ENCODE measurements around the gene PLEKHG4B.

Gene PLEKHG4B

DNA sequence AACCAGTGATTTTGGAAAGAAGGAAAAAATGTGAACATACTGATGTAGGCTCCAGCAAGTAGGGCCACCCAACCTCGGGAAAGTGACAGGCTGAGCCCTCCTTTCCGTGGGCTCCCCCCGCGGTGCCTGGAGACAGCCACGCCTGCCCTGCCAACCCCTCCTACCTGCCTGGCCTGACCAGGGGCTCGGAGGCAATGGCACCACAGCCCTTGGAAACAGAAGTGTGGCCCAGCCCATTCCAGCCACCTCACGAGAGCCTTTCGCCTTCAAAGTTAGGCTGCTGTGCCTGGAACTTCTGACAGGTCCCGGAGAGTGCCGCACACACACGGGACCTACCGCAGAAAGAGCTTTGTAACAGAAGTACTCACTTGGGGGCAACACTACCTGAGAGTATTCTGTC lies 49.8 kb downstream of the PLEKHG4B start:
- no peak overlapping the region for H3K4me3 ChIP-seq (ENCODE audit: low read length)
- no peak for TF ChIP-seq ZNF274 (IDR thresholded peaks at IDR 0.05; ENCODE audit: low read depth, low read length)

DNA sequence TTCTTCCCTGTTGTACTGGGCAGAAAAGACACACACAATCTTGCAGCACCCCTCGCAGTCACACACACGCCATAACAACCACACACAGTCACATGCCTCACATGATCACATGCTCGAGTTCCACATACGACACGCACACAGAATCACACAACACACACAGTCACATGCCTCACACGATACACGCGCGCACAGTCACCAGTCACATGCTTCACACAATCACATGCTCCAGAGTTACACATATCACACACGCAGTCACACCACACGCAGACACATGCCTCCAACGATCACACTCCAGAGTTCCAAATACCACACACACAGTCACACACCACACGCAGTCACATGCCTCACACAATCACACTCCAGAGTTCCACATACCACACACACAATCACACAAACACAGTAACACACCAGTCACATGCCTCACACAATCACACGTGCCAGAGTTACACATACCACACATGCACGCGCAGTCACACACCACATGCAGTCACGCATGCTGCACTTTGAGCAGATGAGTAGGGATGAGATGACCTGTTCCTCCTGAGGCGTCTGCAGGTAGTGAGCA lies 50.4 kb downstream of the PLEKHG4B start:
- TF ChIP-seq ZNF274 (IDR thresholded peaks at IDR 0.05; ENCODE audit: low read depth, low read length) = no peak
- no peak overlapping the region for H3K4me3 ChIP-seq (ENCODE audit: low read length)

DNA sequence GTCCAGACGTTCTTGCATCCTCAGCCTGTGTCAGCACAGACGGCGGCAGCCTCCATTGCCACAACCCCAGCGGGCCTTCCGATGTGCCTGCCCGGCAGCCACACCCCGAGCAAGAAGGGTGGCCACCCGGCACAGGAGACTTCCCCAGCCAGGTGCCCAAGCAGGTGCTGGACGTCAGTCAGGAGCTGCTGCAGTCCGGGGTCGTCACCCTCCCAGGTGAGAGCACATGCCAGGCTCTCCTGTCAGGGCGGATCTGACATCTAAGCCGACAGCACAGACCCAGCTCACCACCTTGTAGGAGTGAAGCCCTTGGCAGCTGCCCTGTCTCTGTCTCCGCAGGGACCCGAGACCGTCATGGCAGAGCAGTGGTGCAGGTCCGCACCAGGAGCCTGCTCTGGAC lies 51.1 kb downstream of the PLEKHG4B start:
- no peak for TF ChIP-seq ZNF274 (IDR thresholded peaks at IDR 0.05; ENCODE audit: low read depth, low read length)
- no peak overlapping the region for H3K4me3 ChIP-seq (ENCODE audit: low read length)

DNA sequence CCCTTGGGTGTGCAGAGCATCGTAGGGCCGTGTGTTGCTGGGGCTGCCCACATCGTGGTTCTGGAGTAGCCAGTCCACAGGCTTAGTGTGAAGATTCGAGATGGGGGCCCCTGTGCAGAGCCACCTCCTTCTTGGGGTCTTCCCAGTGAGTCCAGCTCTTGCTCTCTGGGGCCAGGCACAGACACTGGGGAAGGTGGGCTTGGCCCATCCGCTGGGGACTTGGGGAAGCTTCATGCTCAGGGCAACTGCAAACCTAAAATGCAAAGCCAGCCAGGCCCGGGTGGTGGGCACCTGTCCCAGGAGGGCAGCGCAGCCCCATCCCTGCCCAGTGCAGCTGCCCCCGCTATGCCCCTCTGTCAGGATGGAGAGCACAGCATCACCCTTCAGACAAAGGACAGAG lies 53.0 kb downstream of the PLEKHG4B start:
- TF ChIP-seq ZNF274 (IDR thresholded peaks at IDR 0.05; ENCODE audit: low read depth, low read length) = no peak

DNA sequence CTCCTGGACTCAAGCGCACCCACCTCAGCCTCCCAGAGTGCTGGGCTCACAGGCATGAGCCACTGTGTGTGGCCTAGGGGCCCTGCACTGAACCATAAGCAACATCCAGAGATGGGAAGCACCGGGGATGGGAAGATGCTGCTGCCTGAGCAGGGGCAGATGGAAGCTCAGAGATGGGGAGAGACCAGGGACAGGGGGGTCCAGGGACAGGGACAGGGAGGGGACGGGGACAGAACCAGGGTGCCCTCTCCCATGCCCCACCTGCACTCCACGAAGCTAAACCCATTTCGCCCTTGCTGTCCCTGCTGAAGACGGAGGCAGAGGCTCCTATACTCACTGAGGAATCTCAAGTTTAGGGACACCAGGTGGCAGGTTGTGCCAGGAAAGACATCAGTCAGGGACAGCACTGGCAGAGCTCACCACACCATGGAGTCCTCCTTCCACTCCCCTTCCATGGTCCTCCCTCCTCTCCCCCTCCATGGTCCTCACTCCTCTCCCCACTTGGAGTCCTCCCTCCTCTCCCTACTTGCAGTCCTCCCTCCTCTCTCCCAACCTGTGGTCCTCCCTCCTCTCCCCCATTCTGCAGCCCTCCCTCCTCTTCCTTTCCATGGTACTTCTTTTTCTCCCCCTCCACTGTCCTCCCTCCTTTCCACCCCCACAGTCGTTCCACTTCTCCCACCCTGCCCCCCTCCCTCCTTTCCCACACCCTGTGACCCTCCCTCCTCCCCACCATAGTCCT lies 53.8 kb downstream of the PLEKHG4B start:
- no peak overlapping the region for H3K4me3 ChIP-seq (ENCODE audit: low read length)
- TF ChIP-seq ZNF274 (IDR thresholded peaks at IDR 0.05; ENCODE audit: low read depth, low read length) = no peak

More for the DNA sequence above, 53.0 kb downstream of the PLEKHG4B start:
- no peak overlapping the region for H3K4me3 ChIP-seq (ENCODE audit: low read length)

DNA sequence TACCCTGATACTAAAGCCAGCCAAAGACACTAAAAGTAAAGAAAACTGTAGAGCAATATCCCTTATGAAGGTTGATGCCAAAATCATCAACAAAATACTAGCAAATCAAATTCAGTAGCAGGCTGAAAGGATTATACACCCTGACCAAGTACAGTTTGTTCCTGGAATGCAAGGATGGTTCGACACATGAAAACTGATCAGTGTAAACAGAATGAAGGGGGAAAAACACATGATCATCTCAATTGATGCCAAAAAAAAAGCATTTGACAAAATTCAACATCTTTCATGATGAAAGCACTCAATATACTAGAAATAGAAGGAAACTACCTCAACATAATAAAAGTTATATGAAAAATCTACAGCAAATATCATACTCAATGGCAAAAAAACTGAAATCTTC lies 55.8 kb downstream of the PLEKHG4B start:
- TF ChIP-seq ZNF274 (IDR thresholded peaks at IDR 0.05; ENCODE audit: low read depth, low read length) = no peak
- H3K4me3 ChIP-seq (ENCODE audit: low read length) = no peak overlapping the region

DNA sequence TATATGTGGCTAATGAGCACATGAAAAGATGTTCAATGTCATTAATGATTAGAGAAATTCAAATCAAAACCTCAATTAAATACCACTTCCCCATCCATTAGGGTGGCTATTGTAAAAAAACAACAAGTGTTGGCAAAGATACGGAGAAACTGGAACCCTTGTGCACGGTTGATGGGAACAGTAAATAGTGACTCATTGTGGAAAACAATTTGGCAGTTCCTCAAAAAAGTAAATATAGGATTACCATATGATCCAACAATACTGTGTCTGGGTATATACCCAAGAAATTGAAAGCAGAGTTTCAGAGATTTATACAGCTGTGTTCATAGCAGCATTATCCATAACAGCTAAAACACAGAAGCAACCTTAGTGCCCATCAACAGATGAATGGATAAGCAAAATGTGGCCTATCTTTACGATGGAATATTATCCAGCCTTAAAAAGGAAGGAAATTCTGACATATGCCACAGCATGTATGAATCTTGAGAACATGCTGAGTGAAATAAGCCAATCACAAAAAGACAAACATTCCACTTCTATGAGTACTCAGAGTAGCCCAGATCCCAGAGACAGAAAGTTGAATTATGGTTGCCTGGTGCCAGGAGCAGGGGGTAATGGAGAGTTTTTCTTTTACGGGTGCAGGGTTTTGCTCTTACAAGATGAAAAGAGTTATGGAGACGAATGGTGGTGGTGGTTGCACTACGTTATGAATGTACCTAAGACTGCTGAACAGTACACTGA lies 57.9 kb downstream of the PLEKHG4B start:
- no peak for TF ChIP-seq ZNF274 (IDR thresholded peaks at IDR 0.05; ENCODE audit: low read depth, low read length)
- H3K4me3 ChIP-seq (ENCODE audit: low read length) = no peak overlapping the region

DNA sequence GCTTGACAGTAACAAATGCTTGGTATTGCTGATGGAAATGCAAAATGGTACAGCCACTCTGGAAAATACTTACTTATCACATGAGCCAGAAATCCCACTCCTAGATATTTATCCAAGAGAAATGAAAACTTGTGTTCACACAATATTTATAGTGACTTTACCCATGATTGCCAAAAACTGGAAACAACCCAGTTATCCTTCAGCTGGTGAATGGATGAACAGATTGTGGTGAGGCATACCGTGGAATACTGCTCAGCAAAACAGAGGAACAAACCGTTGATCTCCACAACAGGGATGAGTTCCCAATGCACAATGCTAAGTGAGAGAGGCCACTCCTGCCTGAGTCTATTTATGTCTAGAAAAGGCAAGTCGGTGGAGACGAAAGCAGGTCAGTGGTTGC lies 58.8 kb downstream of the PLEKHG4B start:
- TF ChIP-seq ZNF274 (IDR thresholded peaks at IDR 0.05; ENCODE audit: low read depth, low read length) = no peak

DNA sequence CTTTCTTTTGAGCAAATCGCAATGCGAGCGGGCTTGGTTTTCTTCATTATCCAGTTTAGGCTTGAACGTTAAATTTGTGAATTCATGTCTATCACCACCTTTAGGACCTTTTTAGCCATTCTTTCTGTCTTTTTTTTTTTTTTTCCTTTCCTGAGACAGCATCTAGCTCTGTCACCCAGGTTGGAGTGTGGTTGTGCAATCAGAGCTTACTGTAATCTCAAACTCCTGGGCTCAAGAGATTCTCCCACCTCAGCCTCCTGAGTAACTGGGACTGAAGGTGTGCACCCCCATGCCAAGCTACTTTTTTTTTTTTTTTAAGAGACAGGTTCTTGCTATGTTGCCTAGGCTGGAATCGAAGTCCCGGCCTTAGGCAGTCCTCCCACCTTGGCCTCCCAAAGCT lies 60.1 kb downstream of the PLEKHG4B start:
- H3K4me3 ChIP-seq (ENCODE audit: low read length) = no peak overlapping the region
- TF ChIP-seq ZNF274 (IDR thresholded peaks at IDR 0.05; ENCODE audit: low read depth, low read length) = no peak

More for the DNA sequence above, 58.8 kb downstream of the PLEKHG4B start:
- no peak overlapping the region for H3K4me3 ChIP-seq (ENCODE audit: low read length)

DNA sequence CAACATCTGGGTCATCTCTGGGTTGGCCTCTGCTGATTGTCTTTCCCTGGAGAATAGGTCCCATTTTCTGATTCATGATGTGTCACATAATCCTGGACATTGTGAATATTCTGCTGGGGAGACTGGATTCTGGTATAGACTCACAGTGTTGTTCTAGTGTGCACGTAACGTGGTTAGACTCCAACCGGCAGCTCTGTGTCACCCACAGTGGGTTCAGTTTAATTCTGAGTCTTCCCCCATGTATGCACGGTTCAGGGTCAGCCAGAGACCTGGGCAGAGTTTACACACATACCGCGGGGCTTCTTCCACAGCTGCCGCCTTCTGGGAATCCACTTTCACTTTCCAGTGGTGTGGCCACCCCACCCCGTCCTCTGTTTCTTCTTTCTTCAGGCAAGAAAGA lies 61.3 kb downstream of the PLEKHG4B start:
- TF ChIP-seq ZNF274 (IDR thresholded peaks at IDR 0.05; ENCODE audit: low read depth, low read length) = no peak

DNA sequence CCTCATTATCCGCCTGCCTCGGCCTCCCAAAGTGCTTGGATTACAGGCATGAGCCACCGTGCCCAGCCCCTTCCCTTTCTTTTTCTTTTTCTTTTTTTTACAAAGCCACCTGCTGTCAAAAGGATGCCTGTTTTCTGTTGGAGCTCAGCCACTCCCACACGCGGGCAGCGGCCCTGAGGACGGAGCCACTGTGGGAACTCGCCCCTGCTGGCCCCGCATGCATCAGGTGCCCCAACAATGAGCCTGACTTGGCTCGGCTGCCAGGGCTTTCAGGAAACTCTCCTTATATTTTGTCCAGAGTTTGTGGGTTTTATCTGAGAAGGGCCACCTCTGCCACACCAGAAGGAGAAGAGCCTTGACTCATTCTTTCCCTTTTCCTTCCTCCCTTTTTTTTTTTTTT lies 62.3 kb downstream of the PLEKHG4B start:
- H3K4me3 ChIP-seq (ENCODE audit: low read length) = no peak overlapping the region
- no peak for TF ChIP-seq ZNF274 (IDR thresholded peaks at IDR 0.05; ENCODE audit: low read depth, low read length)

More for the DNA sequence above, 61.3 kb downstream of the PLEKHG4B start:
- H3K4me3 ChIP-seq (ENCODE audit: low read length) = no peak overlapping the region

DNA sequence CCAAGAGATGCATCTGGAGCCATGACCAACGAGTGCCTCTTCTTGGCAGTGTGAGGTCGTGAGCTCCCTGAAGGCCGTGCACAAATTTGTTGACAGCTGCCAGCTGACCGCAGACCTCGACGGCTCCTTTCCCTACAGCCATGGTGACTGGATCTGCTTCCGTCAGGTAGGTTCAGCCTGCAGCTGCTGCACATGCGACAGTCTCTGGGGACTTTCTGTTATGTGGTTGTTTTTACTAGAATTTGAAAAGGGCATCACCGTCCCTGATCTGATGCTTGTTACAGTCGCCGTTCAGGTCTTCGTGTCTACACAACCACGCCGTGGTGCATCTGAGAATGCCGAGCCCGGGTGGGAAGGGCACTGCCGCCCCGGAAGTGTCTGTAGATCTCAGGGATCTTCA lies 62.9 kb downstream of the PLEKHG4B start:
- no peak for TF ChIP-seq ZNF274 (IDR thresholded peaks at IDR 0.05; ENCODE audit: low read depth, low read length)
- H3K4me3 ChIP-seq (ENCODE audit: low read length) = no peak overlapping the region

DNA sequence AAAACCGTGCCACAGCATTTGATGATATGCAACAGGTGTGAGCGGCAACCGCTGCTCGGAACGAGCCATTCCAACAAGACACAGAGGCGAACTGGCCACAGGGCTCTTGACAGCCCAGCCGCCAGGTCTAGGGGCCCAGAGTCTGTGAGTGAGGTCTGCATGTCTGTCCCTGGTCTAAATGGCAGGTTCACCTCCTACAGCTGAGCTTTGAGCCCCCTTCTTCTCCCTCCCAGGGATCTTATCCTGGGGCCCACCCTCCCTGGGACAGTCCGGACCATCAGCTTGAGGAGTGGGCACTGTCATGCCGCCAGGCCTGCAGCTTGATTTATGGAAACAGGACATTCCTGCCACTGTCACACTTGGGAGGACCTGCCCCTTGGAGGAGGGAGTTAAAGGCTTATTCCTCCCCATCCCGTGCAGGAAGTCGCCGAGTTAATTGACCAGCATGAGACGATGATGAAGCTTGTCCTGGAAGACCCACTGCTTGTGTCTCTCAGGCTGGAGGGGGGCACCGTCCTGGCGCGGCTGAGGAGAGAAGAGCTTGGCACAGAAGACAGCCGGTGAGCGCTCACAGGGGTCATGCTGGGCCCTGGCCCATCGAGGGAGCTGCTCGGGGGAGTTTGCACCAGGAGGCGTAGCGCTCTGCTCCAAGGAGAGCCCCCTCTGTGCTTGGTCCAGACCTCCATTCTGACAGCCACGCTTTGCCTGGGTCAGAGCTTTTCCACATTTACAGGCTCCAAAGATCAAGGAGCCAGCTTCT lies 63.9 kb downstream of the PLEKHG4B start:
- TF ChIP-seq ZNF274 (IDR thresholded peaks at IDR 0.05; ENCODE audit: low read depth, low read length) = no peak
- no peak overlapping the region for H3K4me3 ChIP-seq (ENCODE audit: low read length)

DNA sequence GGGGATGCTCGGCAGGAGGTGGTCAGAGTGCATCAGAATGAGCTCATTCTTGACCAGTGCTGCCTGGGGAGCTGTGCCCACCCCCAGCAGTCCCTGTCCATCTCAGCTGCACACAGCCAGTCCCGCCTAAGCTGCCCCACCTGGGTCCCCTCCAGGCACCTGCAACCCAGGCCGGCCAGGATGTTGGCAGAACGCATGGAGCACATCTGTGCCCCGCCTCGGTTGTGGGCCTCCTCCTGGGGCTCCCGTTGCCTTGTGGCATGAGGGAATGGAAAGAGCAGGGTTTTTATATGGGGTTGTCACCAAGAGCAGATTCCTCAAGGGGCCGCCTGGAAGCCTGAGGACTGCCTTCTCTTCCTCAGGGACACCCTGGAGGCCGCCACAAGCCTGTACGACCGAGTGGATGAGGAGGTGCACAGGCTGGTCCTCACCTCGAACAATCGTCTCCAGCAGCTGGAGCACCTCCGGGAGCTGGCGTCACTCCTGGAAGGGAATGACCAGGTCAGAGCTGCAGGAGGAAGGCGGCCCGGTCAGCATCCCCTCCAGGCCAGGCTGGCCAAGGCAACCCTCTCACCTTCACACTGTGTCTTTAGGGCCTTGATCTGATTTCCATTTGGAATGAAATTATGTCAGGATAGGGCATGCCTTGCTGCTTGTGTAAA lies 64.6 kb downstream of the PLEKHG4B start:
- TF ChIP-seq ZNF274 (IDR thresholded peaks at IDR 0.05; ENCODE audit: low read depth, low read length) = no peak
- H3K4me3 ChIP-seq (ENCODE audit: low read length) = no peak overlapping the region

Measured in GM08714 (cell line).